SU-DHL-6 (cell line): ENCODE results near the gene DNAJC27.

Experiments used
- H2AFZ ChIP-seq: fragments of 200-600 bp; sonication (generic); 2 replicates; pipeline ENCODE4 v1.6.1; 2014; ENCODE audit warnings: low read depth, mild to moderate bottlenecking, moderate library complexity, mixed read lengths, antibody characterized with exemption, low read length; ENCODE audit not compliant: severe bottlenecking
- H3F3A ChIP-seq: fragments of 200-600 bp; shearing (Covaris generic); 2 replicates; pipeline ENCODE4 v1.6.0; 2016; ENCODE audit warnings: antibody characterized with exemption, mild to moderate bottlenecking; ENCODE audit not compliant: insufficient read depth
- H3K27ac ChIP-seq: fragments of 200-600 bp; sonication (generic); 2 replicates; pipeline ENCODE4 v1.5.1; 2016; ENCODE audit warnings: low read depth, mild to moderate bottlenecking, low read length, moderate library complexity, mixed read lengths
- H3K27me3 ChIP-seq: fragments of 200-600 bp; sonication (generic), shearing (Covaris generic); 2 replicates; pipeline ENCODE4 v1.6.0; 2014; ENCODE audit warnings: mild to moderate bottlenecking, low read length
- H3K36me3 ChIP-seq: fragments of 200-600 bp; sonication (generic); 2 replicates; pipeline ENCODE4 v1.6.1; 2014; ENCODE audit warnings: mild to moderate bottlenecking, low read length, mixed read lengths
- H3K4me2 ChIP-seq: fragments of 300-600, 200-600 bp; shearing (Covaris generic), sonication (generic); 2 replicates; pipeline ENCODE4 v1.6.0; 2014; ENCODE audit warnings: low read length, low read depth, mild to moderate bottlenecking; ENCODE audit not compliant: poor library complexity, severe bottlenecking
- H3K4me3 ChIP-seq: fragments of 200-600 bp; sonication (generic); 2 replicates; pipeline ENCODE4 v1.5.1; 2014; ENCODE audit warnings: antibody characterized with exemption, low read length, mild to moderate bottlenecking, mixed read lengths; ENCODE audit not compliant: insufficient read depth, poor library complexity, severe bottlenecking
- H3K79me2 ChIP-seq: fragments of 200-600 bp; sonication (generic); 2 replicates; pipeline ENCODE4 v1.6.1; 2014; ENCODE audit warnings: mild to moderate bottlenecking, low read length, moderate library complexity; ENCODE audit not compliant: insufficient read depth
- H3K9ac ChIP-seq: fragments of 200-600 bp; sonication (generic); 2 replicates; pipeline ENCODE4 v1.7.0; 2014; ENCODE audit warnings: mild to moderate bottlenecking, low read length
- H3K9me2 ChIP-seq: fragments of 200-600 bp; sonication (generic); replicated peaks from 2 replicates; pipeline ENCODE4 v1.6.1; 2014; ENCODE audit warnings: low read length; ENCODE audit not compliant: insufficient read depth
- H3K9me3 ChIP-seq: fragments of 200-600 bp; sonication (generic); 2 replicates; pipeline ENCODE4 v1.6.1; 2014; ENCODE audit warnings: low read length, mixed read lengths; ENCODE audit not compliant: insufficient read depth
- H4K20me1 ChIP-seq: fragments of 200-600 bp; sonication (generic); 2 replicates; pipeline ENCODE4 v1.6.1; 2014; ENCODE audit warnings: low read depth, mild to moderate bottlenecking, antibody characterized with exemption, low read length, moderate library complexity, mixed read lengths
- EZH2phosphoT487 ChIP-seq: fragments of 200-600 bp; sonication (generic), shearing (Covaris generic); conservative IDR thresholded peaks from 2 replicates; pipeline ENCODE4 v1.6.1; 2018; ENCODE audit warnings: mild to moderate bottlenecking, antibody characterized with exemption, low read length, moderate library complexity, mixed read lengths
- TF ChIP-seq, protein P1 (sequence below): fragments of 200-600 bp; sonication (generic); IDR thresholded peaks from one replicate; pipeline ENCODE4 v1.5.1; 2017; ENCODE audit warnings: antibody characterized with exemption, mild to moderate bottlenecking, low read length, moderate library complexity; ENCODE audit not compliant: insufficient read depth, poor library complexity, severe bottlenecking

The DNAJC27 gene

DNA sequence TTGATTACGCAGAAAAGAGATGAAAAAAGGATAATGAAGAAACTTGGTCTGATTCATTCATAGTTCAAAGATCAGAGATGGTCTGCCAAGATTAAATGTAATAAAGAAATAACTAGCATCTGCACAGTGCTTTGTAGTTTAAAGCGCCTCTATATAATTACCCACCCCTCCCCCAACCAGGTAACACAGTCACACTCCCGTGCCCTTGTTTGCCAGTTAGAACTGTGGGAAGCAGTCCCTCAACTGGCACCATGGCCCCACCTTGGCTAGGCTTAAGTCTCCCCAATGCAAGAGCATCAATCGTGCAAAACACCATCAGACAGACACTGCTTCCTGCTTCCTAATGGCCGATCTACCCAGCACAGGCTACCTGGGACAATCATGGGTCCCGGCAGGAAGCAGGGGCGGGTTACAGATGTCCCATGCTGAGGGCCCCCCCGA lies 63.3 kb downstream of the DNAJC27 start:
- TF ChIP-seq, protein P1, sequence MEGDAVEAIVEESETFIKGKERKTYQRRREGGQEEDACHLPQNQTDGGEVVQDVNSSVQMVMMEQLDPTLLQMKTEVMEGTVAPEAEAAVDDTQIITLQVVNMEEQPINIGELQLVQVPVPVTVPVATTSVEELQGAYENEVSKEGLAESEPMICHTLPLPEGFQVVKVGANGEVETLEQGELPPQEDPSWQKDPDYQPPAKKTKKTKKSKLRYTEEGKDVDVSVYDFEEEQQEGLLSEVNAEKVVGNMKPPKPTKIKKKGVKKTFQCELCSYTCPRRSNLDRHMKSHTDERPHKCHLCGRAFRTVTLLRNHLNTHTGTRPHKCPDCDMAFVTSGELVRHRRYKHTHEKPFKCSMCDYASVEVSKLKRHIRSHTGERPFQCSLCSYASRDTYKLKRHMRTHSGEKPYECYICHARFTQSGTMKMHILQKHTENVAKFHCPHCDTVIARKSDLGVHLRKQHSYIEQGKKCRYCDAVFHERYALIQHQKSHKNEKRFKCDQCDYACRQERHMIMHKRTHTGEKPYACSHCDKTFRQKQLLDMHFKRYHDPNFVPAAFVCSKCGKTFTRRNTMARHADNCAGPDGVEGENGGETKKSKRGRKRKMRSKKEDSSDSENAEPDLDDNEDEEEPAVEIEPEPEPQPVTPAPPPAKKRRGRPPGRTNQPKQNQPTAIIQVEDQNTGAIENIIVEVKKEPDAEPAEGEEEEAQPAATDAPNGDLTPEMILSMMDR: no peak
- no peak for TF ChIP-seq EZH2phosphoT487
- Histone ChIP-seq H3K27me3 (no peaks in the 10 kb centered on the region), H4K20me1 (no peaks in the 10 kb centered on the region), H2AFZ (no peak overlapping the region), H3K4me2 (no peak overlapping the region), H3K9ac (no peak overlapping the region), H3K9me2 (no peaks in the 10 kb centered on the region), H3K9me3 (no peaks in the 10 kb centered on the region), H3K79me2 (peaks cover 66% of the 10 kb centered on the region), H3K36me3 (peaks cover 4% of the 10 kb centered on the region; the same call in 1 of the 2 replicates), H3K27ac (no peak overlapping the region), H3F3A (no peaks in the 10 kb centered on the region), H3K4me3 (no peak overlapping the region)

DNA sequence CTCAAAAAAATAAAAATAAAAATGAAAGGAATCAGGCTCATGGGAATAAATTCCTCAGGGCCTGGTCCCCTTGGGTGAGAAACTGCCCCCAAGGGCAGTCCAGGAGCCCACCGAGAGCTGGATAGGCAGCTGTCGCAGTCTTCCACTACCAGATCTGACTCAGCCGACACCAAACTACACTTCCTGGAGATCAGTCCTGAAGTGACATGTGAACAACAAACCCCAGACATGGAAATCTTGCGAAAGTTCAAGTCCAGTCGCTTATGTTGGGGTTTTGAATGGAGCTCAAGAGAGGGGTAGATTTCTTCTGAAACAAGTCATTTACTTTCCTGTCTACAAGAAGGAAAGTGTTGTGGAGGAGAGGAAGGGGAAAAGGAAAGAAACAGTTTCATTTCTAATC lies 64.6 kb downstream of the DNAJC27 start:
- Histone ChIP-seq H3K27me3 (no peaks in the 10 kb centered on the region), H4K20me1 (no peaks in the 10 kb centered on the region), H3K79me2 (peaks cover 62% of the 10 kb centered on the region), H3K9ac (no peak overlapping the region), H3K4me2 (no peak overlapping the region), H2AFZ (no peak overlapping the region), H3K36me3 (peaks cover 4% of the 10 kb centered on the region; the same call in 1 of the 2 replicates), H3K9me2 (no peaks in the 10 kb centered on the region), H3F3A (no peaks in the 10 kb centered on the region), H3K4me3 (no peak overlapping the region), H3K27ac (no peak overlapping the region), H3K9me3 (no peaks in the 10 kb centered on the region)
- TF ChIP-seq EZH2phosphoT487: no peak
- TF ChIP-seq, protein P1: no peak

DNA sequence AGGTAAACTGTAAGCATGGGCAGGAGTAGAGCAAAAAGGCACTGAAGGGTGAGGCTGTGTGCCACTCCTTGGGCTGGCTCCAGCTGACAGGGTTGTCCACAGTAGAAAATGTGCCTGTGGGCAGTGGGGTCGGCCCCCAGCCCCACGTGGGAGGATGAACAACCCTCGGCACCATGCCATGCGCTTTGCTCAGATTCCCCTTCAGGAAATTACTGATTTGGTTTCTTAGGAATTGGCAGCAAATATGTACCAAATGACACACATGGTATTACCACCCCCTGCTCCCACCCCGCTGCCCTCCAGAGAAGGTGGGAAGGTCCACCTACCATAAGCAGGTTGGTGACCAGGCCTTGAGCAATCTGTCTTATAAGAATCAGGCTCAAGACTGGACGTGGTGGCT lies 65.3 kb downstream of the DNAJC27 start:
- Histone ChIP-seq H3K27ac (no peak overlapping the region), H3K9ac (no peak overlapping the region), H4K20me1 (no peaks in the 10 kb centered on the region), H3K27me3 (no peaks in the 10 kb centered on the region), H3K36me3 (peaks cover 4% of the 10 kb centered on the region; the same call in 1 of the 2 replicates), H3K4me2 (no peak overlapping the region), H2AFZ (no peak overlapping the region), H3K4me3 (no peak overlapping the region), H3F3A (no peaks in the 10 kb centered on the region), H3K9me3 (no peaks in the 10 kb centered on the region), H3K79me2 (peaks cover 57% of the 10 kb centered on the region), H3K9me2 (no peaks in the 10 kb centered on the region)
- TF ChIP-seq EZH2phosphoT487: no peak
- TF ChIP-seq, protein P1: no peak
